ENCODE data around the gene SLC44A5.
"Not testable (repeated sequence)": the region's sequence is repeated elsewhere in the genome, so short reads cannot be mapped to it uniquely, and the experiment has no call there.

Gene SLC44A5

DNA sequence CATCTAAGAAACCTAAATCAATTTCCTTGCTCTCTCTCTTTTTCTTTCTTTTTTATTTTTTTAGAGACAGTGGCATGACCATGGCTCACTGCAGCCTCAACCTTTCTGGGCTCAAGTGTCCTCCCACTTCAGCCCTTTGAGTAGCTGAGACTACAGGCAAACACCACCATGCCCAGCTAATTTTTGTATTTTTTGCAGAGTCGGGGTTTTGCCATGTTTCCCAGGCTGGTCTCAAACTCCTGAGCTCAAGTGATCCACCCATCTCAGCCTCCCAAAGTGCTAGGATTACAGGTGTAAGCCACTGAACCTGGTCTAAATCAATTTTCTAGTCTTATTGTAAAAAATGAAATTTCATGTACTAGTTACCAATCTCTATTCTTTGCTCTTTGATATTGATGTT is 367.8 kb downstream of the SLC44A5 start:
- no peak for DNase-seq (ENCODE audit: low read depth)
- H3K4me3 ChIP-seq (ENCODE audit: low read depth, low read length) = no peak overlapping the region

DNA sequence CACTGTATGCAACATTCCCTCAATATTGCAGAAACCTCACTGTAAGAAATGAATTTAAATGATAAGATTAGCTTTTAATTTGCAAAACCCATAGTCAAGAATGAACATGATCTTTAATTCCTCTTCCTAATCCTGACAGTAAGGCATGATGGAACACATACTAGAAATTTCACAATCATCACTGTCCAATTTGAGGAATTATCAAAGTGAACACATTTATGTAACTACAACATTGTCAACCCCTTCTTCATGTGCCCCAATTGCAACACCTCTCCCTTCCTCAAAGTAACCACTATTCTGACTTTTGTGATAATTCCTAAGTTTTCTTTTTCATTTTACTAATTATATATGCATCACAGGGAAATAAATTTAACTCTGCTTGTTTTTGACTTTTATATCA is 373.6 kb downstream of the SLC44A5 start:
- no peak overlapping the region for H3K4me3 ChIP-seq (ENCODE audit: low read depth, low read length)
- DNase-seq (ENCODE audit: low read depth) = no peak

DNA sequence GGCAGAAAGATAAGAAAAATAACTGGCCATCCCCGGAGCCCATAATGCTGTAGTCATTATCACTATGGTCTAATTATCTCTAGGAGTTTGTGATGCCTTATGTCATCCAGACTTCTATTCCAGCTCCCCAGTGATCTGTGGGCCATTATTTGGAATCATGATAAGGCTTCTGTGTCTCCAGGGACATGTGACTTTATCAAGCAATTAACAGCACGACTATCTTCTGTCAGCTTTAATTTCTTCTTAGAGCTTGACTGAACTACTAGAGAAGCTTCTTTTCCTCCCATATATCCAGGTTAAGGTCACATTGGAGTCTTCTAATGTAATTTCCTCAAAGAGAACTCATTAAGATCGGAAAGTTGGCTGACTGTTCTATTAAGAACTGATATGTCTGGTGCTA is 376.4 kb downstream of the SLC44A5 start:
- no peak overlapping the region for H3K4me3 ChIP-seq (ENCODE audit: low read depth, low read length)
- no peak for DNase-seq (ENCODE audit: low read depth)

- H3K4me3 ChIP-seq (ENCODE audit: low read depth, low read length) = no peak overlapping the region
- DNase-seq (ENCODE audit: low read depth) = no peak
These were observed 377.5 kb downstream of the SLC44A5 start for GRCh38 chr1:75233302-75233929.

- no peak overlapping the region for H3K4me3 ChIP-seq (ENCODE audit: low read depth, low read length)
These were observed 390.8 kb downstream of the SLC44A5 start for GRCh38 chr1:75220072-75220471.

GRCh38 chr1:75214017-75214416 is 396.9 kb downstream of the SLC44A5 start:
- no peak for DNase-seq (ENCODE audit: low read depth)
- H3K4me3 ChIP-seq (ENCODE audit: low read depth, low read length) = no peak overlapping the region

More at GRCh38 chr1:75220072-75220471, 390.8 kb downstream of the SLC44A5 start:
- no peak for DNase-seq (ENCODE audit: low read depth)

DNA sequence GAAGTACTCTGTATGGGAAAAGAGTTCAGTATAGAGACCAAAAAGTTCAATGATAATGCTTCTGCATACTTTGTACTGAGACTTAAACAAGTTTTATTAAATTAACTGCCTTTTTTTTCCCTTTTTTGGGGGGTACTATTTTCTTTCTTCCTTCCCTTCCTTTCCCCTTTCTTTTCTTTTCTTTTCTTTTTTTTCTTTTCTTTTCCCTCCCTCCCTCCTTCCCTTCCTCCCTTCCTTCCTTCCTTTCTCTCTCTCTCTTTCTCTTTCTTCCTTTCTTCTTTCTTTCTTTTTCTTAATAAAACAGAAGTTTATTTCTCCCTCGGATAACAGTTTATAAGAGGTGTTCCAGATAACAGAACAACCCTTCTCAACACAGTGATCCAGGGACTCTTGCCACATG is 399.3 kb downstream of the SLC44A5 start:
- DNase-seq (ENCODE audit: low read depth) = no peak
- no peak overlapping the region for H3K4me3 ChIP-seq (ENCODE audit: low read depth, low read length)

DNA sequence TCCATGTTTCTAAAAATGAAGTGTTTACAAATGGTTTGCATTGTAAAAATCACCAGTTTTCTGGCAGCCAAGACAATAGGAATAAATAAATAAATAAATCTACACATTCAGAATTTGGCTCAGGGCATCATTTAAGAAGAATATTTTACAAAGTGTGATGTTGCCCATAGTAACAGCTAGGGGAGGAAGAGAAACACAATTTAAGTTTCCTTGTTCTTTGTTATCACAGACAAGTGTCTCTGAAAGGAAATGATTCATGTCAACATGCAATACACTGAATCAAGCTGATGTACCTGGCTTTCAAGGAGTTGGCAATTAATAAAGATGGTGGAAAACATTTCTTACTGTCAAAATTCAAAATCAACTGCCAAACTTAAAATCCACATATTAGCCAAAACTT is 402.1 kb downstream of the SLC44A5 start:
- H3K4me3 ChIP-seq (ENCODE audit: low read depth, low read length) = no peak overlapping the region
- no peak for DNase-seq (ENCODE audit: low read depth)

GRCh38 chr1:75203415-75204277 is 407.3 kb downstream of the SLC44A5 start:
- DNase-seq (ENCODE audit: low read depth) = peak; percentile 4

DNA sequence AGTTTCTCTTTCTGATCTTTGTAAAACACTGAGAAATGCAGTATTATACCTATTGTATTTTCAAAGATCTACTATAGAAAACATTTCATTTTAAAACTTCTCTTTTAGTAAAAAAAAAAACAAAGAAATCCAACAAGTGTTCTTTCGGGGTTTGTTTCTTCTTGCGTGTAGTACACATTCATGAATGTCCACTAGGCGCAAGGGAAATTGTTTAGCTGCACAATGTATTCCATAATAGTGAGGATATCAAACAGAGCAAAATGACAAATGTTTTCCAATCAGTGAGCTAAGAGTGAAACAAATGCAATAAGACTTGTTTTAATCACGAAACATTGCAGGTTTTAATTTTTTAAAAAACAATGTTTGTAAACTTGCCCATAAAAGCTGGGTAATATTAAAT is 408.2 kb downstream of the SLC44A5 start:
- H3K4me3 ChIP-seq (ENCODE audit: low read depth, low read length) = no peak overlapping the region
- no peak for DNase-seq (ENCODE audit: low read depth)

More at GRCh38 chr1:75203415-75204277, 407.3 kb downstream of the SLC44A5 start:
- H3K4me3 ChIP-seq (ENCODE audit: low read depth, low read length) = no peak overlapping the region

DNA sequence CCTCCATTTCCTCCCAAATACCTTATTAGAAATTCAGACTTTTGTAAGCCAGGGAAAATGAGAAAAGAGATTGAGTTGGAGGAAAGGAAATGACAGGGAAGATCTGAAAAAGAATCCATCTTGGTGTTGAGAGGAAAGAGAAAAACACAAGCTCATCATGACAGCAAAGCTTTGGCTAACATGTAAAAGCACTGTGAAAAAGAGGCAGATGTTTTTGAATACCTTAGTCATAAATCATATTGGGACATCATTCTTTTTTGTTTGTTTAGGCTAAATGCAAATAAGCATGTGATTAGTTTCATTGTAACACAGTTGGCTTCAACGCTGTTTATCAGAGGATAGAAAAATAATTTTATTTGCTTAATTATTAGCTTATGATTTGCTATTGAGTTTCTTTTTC is 412.2 kb downstream of the SLC44A5 start:
- no peak overlapping the region for H3K4me3 ChIP-seq (ENCODE audit: low read depth, low read length)

DNA sequence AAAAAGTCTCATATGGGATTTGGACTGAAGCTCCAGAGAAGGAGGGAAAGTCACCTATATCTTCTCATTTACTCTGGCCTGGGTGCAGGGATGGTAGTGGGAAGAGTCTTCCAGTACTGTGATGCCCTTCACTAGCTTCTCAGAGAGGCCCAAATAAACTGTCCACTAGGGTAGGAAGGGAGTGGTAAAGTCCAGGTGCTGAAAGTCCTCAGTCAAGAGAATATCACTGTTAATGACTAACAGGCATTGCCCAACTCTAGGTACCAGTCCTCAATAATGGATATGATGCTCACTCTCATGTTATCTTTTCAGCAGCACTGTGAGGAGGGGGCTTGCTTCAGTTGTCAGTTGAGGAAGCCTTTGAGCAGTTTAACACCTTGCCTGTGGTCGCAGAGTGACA is 412.8 kb downstream of the SLC44A5 start:
- no peak overlapping the region for H3K4me3 ChIP-seq (ENCODE audit: low read depth, low read length)
- no peak for DNase-seq (ENCODE audit: low read depth)

More for the DNA sequence above, 412.2 kb downstream of the SLC44A5 start:
- no peak for DNase-seq (ENCODE audit: low read depth)

GRCh38 chr1:75188892-75189291 is 422.0 kb downstream of the SLC44A5 start:
- no peak overlapping the region for H3K4me3 ChIP-seq (ENCODE audit: low read depth, low read length)
- DNase-seq (ENCODE audit: low read depth) = no peak

- H3K4me3 ChIP-seq (ENCODE audit: low read depth, low read length); DNase-seq (ENCODE audit: low read depth): not testable (repeated sequence)
These were observed 429.5 kb downstream of the SLC44A5 start for GRCh38 chr1:75181214-75181955.

GRCh38 chr1:75174031-75174760 is 436.7 kb downstream of the SLC44A5 start:
- DNase-seq (ENCODE audit: low read depth) = no peak
- no peak overlapping the region for H3K4me3 ChIP-seq (ENCODE audit: low read depth, low read length)

DNA sequence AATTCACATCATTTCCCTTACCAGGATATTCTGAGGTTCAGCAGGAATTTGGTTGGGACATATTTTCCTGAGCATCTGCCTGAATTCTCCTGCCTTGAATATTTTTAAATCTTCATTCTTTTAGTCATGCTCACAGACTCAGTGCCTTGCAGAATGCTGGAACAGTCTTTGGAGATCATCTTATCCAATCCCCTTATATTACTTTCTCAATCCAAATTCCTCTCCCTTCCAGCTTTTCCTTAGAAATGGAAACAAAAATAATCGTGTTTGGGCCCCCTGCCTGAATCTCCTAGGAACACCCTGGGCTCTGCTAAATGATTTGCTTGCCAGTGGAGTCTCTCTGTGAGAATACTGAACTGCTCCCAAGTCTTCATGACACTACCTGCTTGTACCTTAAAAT is 438.4 kb downstream of the SLC44A5 start:
- no peak overlapping the region for H3K4me3 ChIP-seq (ENCODE audit: low read depth, low read length)
- no peak for DNase-seq (ENCODE audit: low read depth)

GRCh38 chr1:75171876-75172275 is 439.0 kb downstream of the SLC44A5 start:
- H3K4me3 ChIP-seq (ENCODE audit: low read depth, low read length) = no peak overlapping the region
- no peak for DNase-seq (ENCODE audit: low read depth)

GRCh38 chr1:75170981-75171380 is 439.9 kb downstream of the SLC44A5 start:
- DNase-seq (ENCODE audit: low read depth) = no peak
- no peak overlapping the region for H3K4me3 ChIP-seq (ENCODE audit: low read depth, low read length)

GRCh38 chr1:75170011-75170410 is 440.9 kb downstream of the SLC44A5 start:
- no peak for DNase-seq (ENCODE audit: low read depth)
- H3K4me3 ChIP-seq (ENCODE audit: low read depth, low read length) = no peak overlapping the region

DNA sequence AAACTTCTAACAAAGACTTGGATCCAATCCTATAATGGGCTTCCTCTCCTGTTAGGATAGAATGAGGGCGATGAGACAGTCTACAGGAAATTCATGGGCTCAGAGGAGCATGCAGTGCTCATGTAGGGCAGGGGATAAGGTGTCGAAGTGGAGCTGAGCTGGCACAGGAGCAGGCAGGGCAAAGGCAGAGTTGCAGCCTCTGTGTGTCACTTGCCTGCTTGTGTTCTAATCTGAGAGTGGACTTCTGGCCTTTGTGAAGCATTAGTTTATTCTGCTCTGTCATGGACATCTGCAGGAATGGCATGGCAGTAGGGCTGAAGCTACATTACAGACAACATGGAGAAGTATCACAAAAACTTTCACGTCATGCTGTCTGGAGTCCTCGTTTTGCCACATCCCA is 444.1 kb downstream of the SLC44A5 start:
- no peak overlapping the region for H3K4me3 ChIP-seq (ENCODE audit: low read depth, low read length)
- DNase-seq (ENCODE audit: low read depth) = no peak
